ENCODE results near the gene RUNX1.
"Not testable (repeated sequence)": the region's sequence is repeated elsewhere in the genome, so short reads cannot be mapped to it uniquely, and the experiment has no call there.

RUNX1 gene

GRCh38 chr21:34999397-34999941 lies 49.6 kb downstream of the RUNX1 start:
- Histone ChIP-seq H3K27ac (ENCODE audit: low read depth, low read length) (peak overlapping the region; percentile 0), H3K27me3 (ENCODE audit: control insufficient read depth in 5 of 5, insufficient read depth in 4 of 5, low read length in 5 of 5) (no peaks in the 10 kb centered on the region), H3K4me1 (ENCODE audit: control insufficient read depth in 5 of 5, insufficient read depth in 5 of 5, low read length in 5 of 5) (peaks cover 9 to 40% (median 39%) of the 10 kb centered on the region in 5 donors), H3K9ac (ENCODE audit: low read length in 5 of 5) (no peak overlapping the region), H3K9me3 (ENCODE audit: control insufficient read depth in 5 of 5, low read length in 5 of 5) (no peaks in the 10 kb centered on the region), H3K4me3 (ENCODE audit: low read depth in 1 of 5, low read length in 5 of 5) (no peak overlapping the region), H3K36me3 (ENCODE audit: control insufficient read depth in 5 of 5, insufficient read depth in 5 of 5, low read length in 5 of 5) (no peaks in the 10 kb centered on the region)

- Histone ChIP-seq H3K36me3 (ENCODE audit: control insufficient read depth in 5 of 5, insufficient read depth in 5 of 5, low read length in 5 of 5) (no peaks in the 10 kb centered on the region), H3K9me3 (ENCODE audit: control insufficient read depth in 5 of 5, low read length in 5 of 5) (no peaks in the 10 kb centered on the region), H3K9ac (ENCODE audit: low read length in 5 of 5) (no peak overlapping the region), H3K27me3 (ENCODE audit: control insufficient read depth in 5 of 5, insufficient read depth in 4 of 5, low read length in 5 of 5) (no peaks in the 10 kb centered on the region), H3K27ac (ENCODE audit: low read depth, low read length) (no peak overlapping the region), H3K4me1 (ENCODE audit: control insufficient read depth in 5 of 5, insufficient read depth in 5 of 5, low read length in 5 of 5) (peaks cover 9 to 48% (median 39%) of the 10 kb centered on the region in 5 donors), H3K4me3 (ENCODE audit: low read depth in 1 of 5, low read length in 5 of 5) (no peak overlapping the region)
These were observed 50.9 kb downstream of the RUNX1 start for GRCh38 chr21:34998176-34998575.

GRCh38 chr21:34997294-34997693 lies 51.8 kb downstream of the RUNX1 start:
- Histone ChIP-seq H3K27me3 (ENCODE audit: control insufficient read depth in 5 of 5, insufficient read depth in 4 of 5, low read length in 5 of 5) (no peaks in the 10 kb centered on the region), H3K9me3 (ENCODE audit: control insufficient read depth in 5 of 5, low read length in 5 of 5) (no peaks in the 10 kb centered on the region), H3K4me1 (ENCODE audit: control insufficient read depth in 5 of 5, insufficient read depth in 5 of 5, low read length in 5 of 5) (peaks cover 9 to 55% (median 39%) of the 10 kb centered on the region in 5 donors), H3K27ac (ENCODE audit: low read depth, low read length) (peak overlapping the region; percentile 9), H3K36me3 (ENCODE audit: control insufficient read depth in 5 of 5, insufficient read depth in 5 of 5, low read length in 5 of 5) (no peaks in the 10 kb centered on the region), H3K4me3 (ENCODE audit: low read depth in 1 of 5, low read length in 5 of 5) (no peak overlapping the region), H3K9ac (ENCODE audit: low read length in 5 of 5) (no peak overlapping the region)

- Histone ChIP-seq H3K36me3 (ENCODE audit: control insufficient read depth in 5 of 5, insufficient read depth in 5 of 5, low read length in 5 of 5) (no peaks in the 10 kb centered on the region), H3K27me3 (ENCODE audit: control insufficient read depth in 5 of 5, insufficient read depth in 4 of 5, low read length in 5 of 5) (no peaks in the 10 kb centered on the region), H3K27ac (ENCODE audit: low read depth, low read length) (peak overlapping the region; percentile 8), H3K9ac (ENCODE audit: low read length in 5 of 5) (peak overlapping the region in 2 of 5 donors; percentile 25 to 26), H3K4me1 (ENCODE audit: control insufficient read depth in 5 of 5, insufficient read depth in 5 of 5, low read length in 5 of 5) (peaks cover 9 to 55% (median 39%) of the 10 kb centered on the region in 5 donors), H3K9me3 (ENCODE audit: control insufficient read depth in 5 of 5, low read length in 5 of 5) (no peaks in the 10 kb centered on the region), H3K4me3 (ENCODE audit: low read depth in 1 of 5, low read length in 5 of 5) (no peak overlapping the region)
These were observed 52.6 kb downstream of the RUNX1 start for GRCh38 chr21:34996304-34997101.

GRCh38 chr21:34995979-34996303 lies 53.2 kb downstream of the RUNX1 start:
- H3K9me3 ChIP-seq (ENCODE audit: control insufficient read depth in 5 of 5, low read length in 5 of 5), result no peaks in the 10 kb centered on the region
- peaks cover 9 to 55% (median 39%) of the 10 kb centered on the region in 5 donors for H3K4me1 ChIP-seq (ENCODE audit: control insufficient read depth in 5 of 5, insufficient read depth in 5 of 5, low read length in 5 of 5)
- no peaks in the 10 kb centered on the region for H3K36me3 ChIP-seq (ENCODE audit: control insufficient read depth in 5 of 5, insufficient read depth in 5 of 5, low read length in 5 of 5)
- H3K4me3 ChIP-seq (ENCODE audit: low read depth in 1 of 5, low read length in 5 of 5), result no peak overlapping the region
- peak overlapping the region in 1 of 5 donors; percentile 26 for H3K9ac ChIP-seq (ENCODE audit: low read length in 5 of 5)
- H3K27ac ChIP-seq (ENCODE audit: low read depth, low read length), result peak overlapping the region; percentile 8
- H3K27me3 ChIP-seq (ENCODE audit: control insufficient read depth in 5 of 5, insufficient read depth in 4 of 5, low read length in 5 of 5), result no peaks in the 10 kb centered on the region

GRCh38 chr21:34994766-34995631 lies 54.1 kb downstream of the RUNX1 start:
- H3K27ac ChIP-seq (ENCODE audit: low read depth, low read length), result no peak overlapping the region

GRCh38 chr21:34993521-34993921 lies 55.6 kb downstream of the RUNX1 start:
- H3K27me3 ChIP-seq (ENCODE audit: control insufficient read depth in 5 of 5, insufficient read depth in 4 of 5, low read length in 5 of 5); H3K27ac ChIP-seq (ENCODE audit: low read depth, low read length); H3K36me3 ChIP-seq (ENCODE audit: control insufficient read depth in 5 of 5, insufficient read depth in 5 of 5, low read length in 5 of 5); H3K4me3 ChIP-seq (ENCODE audit: low read depth in 1 of 5, low read length in 5 of 5); H3K9me3 ChIP-seq (ENCODE audit: control insufficient read depth in 5 of 5, low read length in 5 of 5): not testable (repeated sequence)
- Histone ChIP-seq H3K4me1 (ENCODE audit: control insufficient read depth in 5 of 5, insufficient read depth in 5 of 5, low read length in 5 of 5) (peaks cover 5 to 42% (median 26%) of the 10 kb centered on the region in 5 donors), H3K9ac (ENCODE audit: low read length in 5 of 5) (peak overlapping the region in 2 of 5 donors; percentile 7 to 38)

More at GRCh38 chr21:34994766-34995631, 54.1 kb downstream of the RUNX1 start:
- Histone ChIP-seq H3K4me1 (ENCODE audit: control insufficient read depth in 5 of 5, insufficient read depth in 5 of 5, low read length in 5 of 5) (peaks cover 9 to 55% (median 39%) of the 10 kb centered on the region in 5 donors), H3K36me3 (ENCODE audit: control insufficient read depth in 5 of 5, insufficient read depth in 5 of 5, low read length in 5 of 5) (no peaks in the 10 kb centered on the region), H3K9me3 (ENCODE audit: control insufficient read depth in 5 of 5, low read length in 5 of 5) (no peaks in the 10 kb centered on the region), H3K9ac (ENCODE audit: low read length in 5 of 5) (no peak overlapping the region), H3K27me3 (ENCODE audit: control insufficient read depth in 5 of 5, insufficient read depth in 4 of 5, low read length in 5 of 5) (no peaks in the 10 kb centered on the region), H3K4me3 (ENCODE audit: low read depth in 1 of 5, low read length in 5 of 5) (no peak overlapping the region)

GRCh38 chr21:34992736-34993398 lies 56.2 kb downstream of the RUNX1 start:
- H3K9ac ChIP-seq (ENCODE audit: low read length in 5 of 5), result peak overlapping the region in 2 of 5 donors; percentile 7 to 38
- H3K9me3 ChIP-seq (ENCODE audit: control insufficient read depth in 5 of 5, low read length in 5 of 5), result no peaks in the 10 kb centered on the region
- no peaks in the 10 kb centered on the region for H3K27me3 ChIP-seq (ENCODE audit: control insufficient read depth in 5 of 5, insufficient read depth in 4 of 5, low read length in 5 of 5)
- H3K4me1 ChIP-seq (ENCODE audit: control insufficient read depth in 5 of 5, insufficient read depth in 5 of 5, low read length in 5 of 5), result peaks cover 5 to 41% (median 22%) of the 10 kb centered on the region in 5 donors
- H3K4me3 ChIP-seq (ENCODE audit: low read depth in 1 of 5, low read length in 5 of 5), result no peak overlapping the region
- no peaks in the 10 kb centered on the region for H3K36me3 ChIP-seq (ENCODE audit: control insufficient read depth in 5 of 5, insufficient read depth in 5 of 5, low read length in 5 of 5)
- H3K27ac ChIP-seq (ENCODE audit: low read depth, low read length), result no peak overlapping the region

- no peaks in the 10 kb centered on the region for H3K27me3 ChIP-seq (ENCODE audit: control insufficient read depth in 5 of 5, insufficient read depth in 4 of 5, low read length in 5 of 5)
- no peak overlapping the region for H3K4me3 ChIP-seq (ENCODE audit: low read depth in 1 of 5, low read length in 5 of 5)
- no peaks in the 10 kb centered on the region for H3K36me3 ChIP-seq (ENCODE audit: control insufficient read depth in 5 of 5, insufficient read depth in 5 of 5, low read length in 5 of 5)
- H3K4me1 ChIP-seq (ENCODE audit: control insufficient read depth in 5 of 5, insufficient read depth in 5 of 5, low read length in 5 of 5), result peaks cover under 1 to 34% (median 19%) of the 10 kb centered on the region in 5 donors
- H3K9ac ChIP-seq (ENCODE audit: low read length in 5 of 5), result no peak overlapping the region
- H3K9me3 ChIP-seq (ENCODE audit: control insufficient read depth in 5 of 5, low read length in 5 of 5), result no peaks in the 10 kb centered on the region
- no peak overlapping the region for H3K27ac ChIP-seq (ENCODE audit: low read depth, low read length)
These were observed 56.9 kb downstream of the RUNX1 start for GRCh38 chr21:34992180-34992579.

Data from subcutaneous abdominal adipose tissue (tissue), 5 donors.